Astrocyte (in vitro differentiated cells and primary cell): ENCODE measurements around the gene MRTFB.
"Not testable (repeated sequence)": the region's sequence is repeated elsewhere in the genome, so short reads cannot be mapped to it uniquely, and the experiment has no call there.

Source experiments
- CTCF ChIP-seq: IDR thresholded peaks from 2 replicates; pipeline ENCODE4 v1.5.1; 2011; ENCODE audit warnings: low read depth, mild to moderate bottlenecking, inconsistent platforms, low read length, moderate library complexity; ENCODE audit not compliant: insufficient read depth
- EZH2 ChIP-seq: IDR thresholded peaks from 2 replicates; pipeline ENCODE4 v1.6.1; 2012; ENCODE audit warnings: mild to moderate bottlenecking, low read length, inconsistent platforms; ENCODE audit not compliant: insufficient read depth

- not testable (repeated sequence) for TF ChIP-seq CTCF, EZH2
These were observed 47.6 kb upstream of the MRTFB start for GRCh38 chr16:14023526-14023925.
